Measurements from ENCODE around the gene IRF4. TPM values are rescaled to one million over a fixed set of nuclear protein-coding genes. Genes with fewer than 3 reads are reported as not detected.

The IRF4 gene
- total and polyA plus RNA-seq, 12 donors: 0.04 to 3.6 (median 0.32) TPM; not detected in 1

DNA sequence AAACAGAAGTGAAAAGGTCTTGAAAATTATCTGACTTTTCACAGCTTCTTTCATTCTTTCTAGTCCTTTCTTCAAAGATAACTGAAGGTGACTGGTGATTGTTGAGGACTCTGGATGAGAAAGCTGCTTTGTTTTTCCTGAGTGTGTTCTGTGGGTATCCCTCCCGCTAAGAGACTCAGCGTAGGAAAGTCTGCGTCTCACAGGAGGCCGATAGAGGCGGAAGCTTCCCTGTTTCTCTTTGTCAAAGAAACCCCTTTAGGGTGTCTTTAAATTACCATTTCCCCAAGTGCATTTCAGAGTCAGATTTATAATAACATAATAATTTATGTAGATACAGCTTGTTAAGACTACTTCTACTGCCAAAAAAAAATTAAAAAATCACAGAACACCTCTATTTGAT, 31.2 kb upstream of the IRF4 start:
- TF ChIP-seq, protein P1, sequence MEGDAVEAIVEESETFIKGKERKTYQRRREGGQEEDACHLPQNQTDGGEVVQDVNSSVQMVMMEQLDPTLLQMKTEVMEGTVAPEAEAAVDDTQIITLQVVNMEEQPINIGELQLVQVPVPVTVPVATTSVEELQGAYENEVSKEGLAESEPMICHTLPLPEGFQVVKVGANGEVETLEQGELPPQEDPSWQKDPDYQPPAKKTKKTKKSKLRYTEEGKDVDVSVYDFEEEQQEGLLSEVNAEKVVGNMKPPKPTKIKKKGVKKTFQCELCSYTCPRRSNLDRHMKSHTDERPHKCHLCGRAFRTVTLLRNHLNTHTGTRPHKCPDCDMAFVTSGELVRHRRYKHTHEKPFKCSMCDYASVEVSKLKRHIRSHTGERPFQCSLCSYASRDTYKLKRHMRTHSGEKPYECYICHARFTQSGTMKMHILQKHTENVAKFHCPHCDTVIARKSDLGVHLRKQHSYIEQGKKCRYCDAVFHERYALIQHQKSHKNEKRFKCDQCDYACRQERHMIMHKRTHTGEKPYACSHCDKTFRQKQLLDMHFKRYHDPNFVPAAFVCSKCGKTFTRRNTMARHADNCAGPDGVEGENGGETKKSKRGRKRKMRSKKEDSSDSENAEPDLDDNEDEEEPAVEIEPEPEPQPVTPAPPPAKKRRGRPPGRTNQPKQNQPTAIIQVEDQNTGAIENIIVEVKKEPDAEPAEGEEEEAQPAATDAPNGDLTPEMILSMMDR (IDR thresholded peaks at IDR 0.05): no peak
- 78 to 91% methylated on average over 5 of the region's 5 CpGs for WGBS, 2 donors
- peaks cover 0 to 6% (median 0%) of the 10 kb centered on the region in 9 donors for H3K4me1 ChIP-seq
- DNase-seq (no peak), ATAC-seq (no peak)
- no peaks in the 10 kb centered on the region for H3K36me3 ChIP-seq
- H3K9me3 ChIP-seq: peaks cover 0 to 13% (median 0%) of the 10 kb centered on the region in 11 donors
- H3K4me3 ChIP-seq: no peak overlapping the region
- H3K27ac ChIP-seq: no peak overlapping the region
- intact Hi-C loops (cut with DNase I): no loop called here
- no peaks in the 10 kb centered on the region for H3K27me3 ChIP-seq

DNA sequence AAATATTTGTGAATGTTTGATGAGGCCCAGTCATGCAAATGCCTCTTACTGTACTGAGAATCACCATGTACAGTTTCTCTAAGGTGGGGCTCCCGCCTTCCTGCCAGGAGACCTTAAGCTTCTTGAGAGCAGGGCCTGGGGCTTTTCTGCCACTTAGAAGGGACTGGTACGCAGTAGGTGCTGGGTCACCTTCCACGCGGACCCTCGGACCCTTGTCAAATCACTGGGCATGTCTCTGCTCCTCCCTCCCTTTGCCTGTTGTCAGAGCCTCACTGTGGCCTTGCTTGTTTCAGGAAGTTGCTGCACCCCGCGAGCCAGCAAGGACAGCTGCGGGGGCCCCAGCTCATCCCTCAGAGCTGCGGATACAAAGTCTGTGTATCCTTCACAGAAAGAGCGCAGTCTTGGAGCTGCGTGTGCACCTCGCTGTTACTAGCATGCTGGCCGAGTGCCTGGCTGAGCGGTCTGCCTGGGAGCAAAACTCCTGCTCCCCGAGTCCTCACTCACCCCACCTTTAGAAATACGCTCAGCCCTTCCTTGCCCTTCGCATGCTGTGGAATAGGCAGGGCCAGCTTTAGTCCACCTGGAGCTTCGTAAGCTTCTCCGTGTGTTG, 30.7 kb upstream of the IRF4 start:
- TF ChIP-seq, protein P1 (IDR thresholded peaks at IDR 0.05): no peak
- Histone ChIP-seq H3K4me1 (peaks cover 0 to 4% (median 0%) of the 10 kb centered on the region in 9 donors), H3K4me3 (no peak overlapping the region), H3K27me3 (no peaks in the 10 kb centered on the region), H3K27ac (no peak overlapping the region), H3K9me3 (peaks cover 0 to 13% (median 0%) of the 10 kb centered on the region in 11 donors), H3K36me3 (no peaks in the 10 kb centered on the region)
- WGBS, 2 donors: 79 to 86% methylated on average over 19 of the region's 19 CpGs
- DNase-seq: no peak
- ATAC-seq: no peak
- intact Hi-C loops (cut with DNase I): no loop called here

DNA sequence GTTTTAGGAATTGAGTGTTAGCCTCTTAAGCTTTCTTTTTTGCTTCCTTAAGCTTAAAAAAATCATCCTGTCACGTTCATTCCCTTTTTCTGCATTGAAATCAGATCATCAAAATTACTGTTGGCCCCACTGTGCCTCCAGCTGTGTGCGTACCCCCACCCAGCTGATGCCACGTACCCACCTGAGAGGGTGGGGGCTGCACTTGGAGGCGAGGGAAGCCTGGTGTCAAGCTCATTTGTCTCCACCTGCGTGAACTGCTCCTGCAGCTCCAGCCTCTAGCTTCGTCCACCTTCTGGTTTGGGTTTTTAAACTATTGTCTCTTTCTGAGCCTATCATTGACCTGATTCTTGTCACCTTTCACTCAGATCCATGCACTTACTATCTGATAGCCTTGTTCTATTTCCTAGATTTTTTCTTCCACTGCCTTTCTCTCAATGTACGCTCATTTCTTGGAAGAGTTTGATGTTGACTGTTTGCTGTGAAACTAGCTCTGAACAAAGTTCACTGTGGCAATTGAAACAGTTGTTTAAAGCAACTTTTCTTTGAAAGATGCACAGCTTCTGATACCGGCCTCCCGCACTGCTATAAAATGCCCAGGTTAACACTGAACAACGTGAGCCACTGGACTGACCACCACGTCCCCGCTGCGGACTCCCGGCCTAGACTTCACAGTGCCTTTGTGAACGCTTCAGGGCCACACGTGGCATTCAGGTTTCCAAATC, 30.0 kb upstream of the IRF4 start:
- TF ChIP-seq, protein P1 (IDR thresholded peaks at IDR 0.05): no peak
- ATAC-seq (no peak), DNase-seq (no peak)
- Histone ChIP-seq H3K36me3 (no peaks in the 10 kb centered on the region), H3K27me3 (peaks cover 0 to 3% (median 0%) of the 10 kb centered on the region in 7 donors), H3K4me1 (peaks cover 0 to 4% (median 0%) of the 10 kb centered on the region in 9 donors), H3K9me3 (peaks cover 0 to 13% (median 0%) of the 10 kb centered on the region in 11 donors), H3K27ac (no peak overlapping the region), H3K4me3 (no peak overlapping the region)
- intact Hi-C loops (cut with DNase I): no loop called here
- 81 to 86% methylated on average over 16 of the region's 16 CpGs for WGBS, 2 donors

DNA sequence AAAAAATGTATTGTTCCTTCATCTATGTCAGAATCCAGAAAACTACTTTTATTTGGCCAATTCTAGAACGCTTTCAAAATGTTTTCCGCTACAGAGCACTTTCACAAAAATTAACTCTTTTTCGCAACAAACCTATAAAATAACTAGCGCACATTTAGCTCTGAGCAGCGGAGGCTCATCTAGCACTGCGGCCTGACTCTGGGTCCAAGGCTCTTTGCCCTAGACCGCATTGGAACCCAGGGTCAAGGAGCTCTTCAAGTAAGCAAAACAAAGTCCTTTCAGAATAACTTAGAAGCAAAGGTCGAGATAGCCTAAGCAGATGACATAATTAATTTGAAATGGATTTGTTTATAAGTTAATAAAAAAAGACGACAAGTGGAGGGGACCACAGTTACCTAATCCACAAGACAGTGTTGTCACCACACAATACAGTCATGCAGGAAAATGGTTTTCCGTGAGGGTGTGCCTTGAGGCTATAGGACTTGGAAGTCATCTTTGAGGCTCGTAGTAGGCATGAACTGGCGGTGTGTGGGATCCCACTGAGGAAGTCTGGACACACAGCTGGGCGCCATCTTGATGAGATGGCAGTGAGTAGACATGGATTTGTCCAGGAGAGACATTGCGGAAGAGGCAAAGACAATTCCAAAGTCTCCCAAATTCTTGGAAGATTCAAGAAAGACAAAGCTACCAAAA, 29.2 kb upstream of the IRF4 start:
- TF ChIP-seq, protein P1 (IDR thresholded peaks at IDR 0.05): no peak
- WGBS, 2 donors: 81 to 85% methylated on average over 14 of the region's 14 CpGs
- peaks cover 0 to under 1% (median 0%) of the 10 kb centered on the region in 9 donors for H3K4me1 ChIP-seq
- H3K27me3 ChIP-seq: peaks cover 0 to 8% (median 0%) of the 10 kb centered on the region in 7 donors
- intact Hi-C loops (cut with DNase I): no loop called here
- ATAC-seq (no peak), DNase-seq (no peak)
- no peak overlapping the region for H3K4me3 ChIP-seq
- H3K36me3 ChIP-seq: no peaks in the 10 kb centered on the region
- peaks cover 0 to 13% (median 0%) of the 10 kb centered on the region in 11 donors for H3K9me3 ChIP-seq
- H3K27ac ChIP-seq: no peak overlapping the region

Data from heart right ventricle (tissue), 16 donors.